HG03439 (cell line): ENCODE measurements around the gene USP6.
"Not testable (repeated sequence)": the region's sequence is repeated elsewhere in the genome, so short reads cannot be mapped to it uniquely, and the experiment has no call there.

Source experiments
- ATAC-seq: cut with Tn5 transposase; IDR thresholded peaks from one replicate; pipeline ENCODE4 v1.9.1; 2021; ENCODE audit warnings: mild to moderate bottlenecking, moderate library complexity; ENCODE audit not compliant: unreplicated experiment

USP6 gene

DNA sequence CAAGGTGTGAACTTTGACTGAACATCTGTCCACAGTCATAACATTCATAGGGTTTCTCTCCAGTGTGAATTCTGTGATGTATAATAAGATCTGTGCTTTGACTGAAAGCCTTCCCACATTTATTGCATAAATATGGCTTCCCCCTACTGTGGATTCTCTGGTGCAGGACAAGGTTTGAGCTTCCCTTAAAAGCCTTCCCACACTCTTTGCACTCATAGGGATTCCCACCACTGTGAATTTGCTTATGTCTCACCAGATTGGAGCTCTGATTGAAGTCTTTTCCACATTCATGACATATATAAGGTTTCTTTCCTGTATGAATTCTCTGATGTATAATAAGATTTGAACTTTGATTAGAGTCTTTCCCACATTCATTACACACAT lies 67.6 kb downstream of the USP6 start:
- ATAC-seq: no peak

GRCh38 chr17:5184288-5184687 lies 68.5 kb downstream of the USP6 start:
- ATAC-seq: no peak

- ATAC-seq: peak; percentile 96
Measured at GRCh38 chr17:5191541-5192417, 75.9 kb downstream of the USP6 start, which contains the start of gene ZNF594. ZNF594 (minus strand) TSS chr17:5191868; CDS start chr17:5184256, 7,612 bp downstream.

GRCh38 chr17:5194346-5194745 lies 78.5 kb downstream of the USP6 start:
- no peak for ATAC-seq

GRCh38 chr17:5198472-5198871 lies 82.6 kb downstream of the USP6 start:
- ATAC-seq: no peak

DNA sequence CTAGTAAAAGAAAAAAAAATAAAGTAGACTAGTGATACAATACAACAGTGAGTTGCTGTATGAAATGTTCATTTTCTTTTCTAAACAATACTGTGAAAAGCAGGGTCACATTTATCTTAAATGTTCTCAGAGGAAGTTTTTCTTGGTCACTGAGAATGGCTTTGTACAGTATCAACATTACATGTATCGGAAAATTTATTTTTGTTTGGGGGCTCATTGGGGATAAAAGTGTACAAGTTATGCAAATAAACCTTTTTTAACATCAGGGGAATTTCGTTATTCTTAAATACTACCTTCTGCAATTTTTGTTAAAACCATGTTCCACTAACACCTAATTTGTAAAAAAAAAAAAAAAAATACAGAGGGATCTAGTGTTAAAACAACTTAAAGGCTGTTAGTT lies 84.5 kb downstream of the USP6 start:
- ATAC-seq: no peak

DNA sequence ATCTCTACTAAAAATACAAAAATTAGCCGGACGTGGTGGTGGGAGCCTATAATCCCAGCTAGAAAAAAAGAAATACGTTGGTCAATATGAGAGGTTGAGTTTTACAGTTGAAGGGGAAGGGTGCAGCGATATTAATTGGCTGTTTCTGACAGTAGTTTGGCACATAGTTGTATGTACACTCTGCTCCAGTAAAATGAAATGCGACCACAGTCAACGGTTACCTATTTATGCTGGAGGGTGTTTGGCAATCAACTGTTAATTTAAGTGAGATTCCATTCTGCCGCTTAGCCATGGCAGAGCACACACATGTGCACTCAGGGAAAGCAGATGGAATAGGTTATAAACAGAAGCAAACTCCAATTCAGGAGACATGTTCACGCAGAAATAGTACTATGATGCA lies 85.2 kb downstream of the USP6 start:
- ATAC-seq: no peak

GRCh38 chr17:5203178-5203907 lies 87.5 kb downstream of the USP6 start:
- ATAC-seq: no peak

GRCh38 chr17:5203908-5204294 lies 88.1 kb downstream of the USP6 start:
- ATAC-seq: no peak

- ATAC-seq: no peak
Measured at GRCh38 chr17:5209396-5209795, 93.6 kb downstream of the USP6 start.

GRCh38 chr17:5210091-5210490 lies 94.3 kb downstream of the USP6 start:
- ATAC-seq: no peak

DNA sequence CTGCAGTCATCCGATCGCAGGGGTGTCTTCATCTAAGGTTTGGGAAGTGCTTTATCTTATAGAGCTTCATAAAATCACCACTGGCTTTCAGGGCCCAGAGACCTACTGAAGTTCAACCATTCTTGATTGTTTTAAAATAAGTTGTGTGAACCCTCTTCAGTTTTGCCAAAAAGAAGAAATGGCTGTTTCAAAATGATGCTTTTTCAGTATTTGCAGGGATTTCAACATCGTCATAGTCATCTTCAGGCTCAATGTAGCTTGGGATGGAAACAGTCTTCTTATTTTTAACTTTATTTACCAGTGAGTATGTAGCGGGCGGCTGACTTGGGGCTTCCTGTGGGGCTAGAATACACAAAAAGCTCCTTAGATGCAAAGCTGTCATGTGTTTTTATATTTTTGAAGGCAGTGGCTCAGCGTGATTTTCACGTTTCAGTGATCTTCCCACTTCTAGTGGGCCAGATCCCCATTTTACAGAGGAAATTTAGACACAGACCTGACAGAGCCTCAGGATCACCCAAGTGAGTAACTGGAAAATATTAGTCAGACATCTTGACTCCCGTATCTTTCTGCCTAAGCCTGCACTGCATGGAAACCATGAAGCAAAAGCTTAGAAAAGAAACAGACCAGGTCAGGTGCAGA lies 94.9 kb downstream of the USP6 start:
- no peak for ATAC-seq

DNA sequence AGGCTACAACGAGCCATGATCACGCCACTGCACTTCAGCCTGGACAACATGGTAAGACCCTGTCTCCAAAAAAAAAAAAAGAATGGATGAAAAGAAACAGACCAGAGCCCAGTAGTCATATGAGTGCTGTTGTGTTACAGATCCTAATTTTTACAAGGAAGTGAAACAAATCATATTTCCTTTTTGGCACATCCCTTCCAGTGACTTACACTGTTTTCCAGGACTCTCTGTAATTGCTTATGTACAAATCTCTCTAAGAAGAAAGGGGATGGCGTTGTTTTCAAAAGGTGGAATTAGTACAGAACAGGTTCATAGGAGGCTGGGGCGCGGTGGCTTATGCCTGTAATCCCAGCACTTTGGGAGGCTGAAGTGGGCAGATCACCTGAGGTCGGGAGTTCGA lies 95.6 kb downstream of the USP6 start:
- ATAC-seq: no peak

DNA sequence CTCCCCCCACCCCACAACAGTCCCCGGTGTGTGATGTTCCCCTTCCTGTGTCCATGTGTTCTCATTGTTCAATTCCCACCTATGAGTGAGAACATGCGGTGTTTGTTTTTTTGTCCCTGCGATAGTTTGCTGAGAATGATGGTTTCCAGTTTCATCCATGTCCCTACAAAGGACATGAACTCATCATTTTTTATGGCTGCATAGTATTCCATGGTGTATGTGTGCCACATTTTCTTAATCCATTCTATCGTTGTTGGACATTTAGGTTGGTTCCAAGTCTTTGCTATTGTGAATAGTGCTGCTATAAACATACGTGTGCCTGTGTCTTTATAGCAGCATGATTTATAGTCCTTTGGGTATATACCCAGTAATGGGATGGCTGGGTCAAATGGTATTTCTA lies 101.7 kb downstream of the USP6 start:
- ATAC-seq: not testable (repeated sequence)

- ATAC-seq: no peak
Measured at GRCh38 chr17:5219536-5219935, 103.7 kb downstream of the USP6 start.

GRCh38 chr17:5220074-5220473 lies 104.2 kb downstream of the USP6 start:
- ATAC-seq: no peak

DNA sequence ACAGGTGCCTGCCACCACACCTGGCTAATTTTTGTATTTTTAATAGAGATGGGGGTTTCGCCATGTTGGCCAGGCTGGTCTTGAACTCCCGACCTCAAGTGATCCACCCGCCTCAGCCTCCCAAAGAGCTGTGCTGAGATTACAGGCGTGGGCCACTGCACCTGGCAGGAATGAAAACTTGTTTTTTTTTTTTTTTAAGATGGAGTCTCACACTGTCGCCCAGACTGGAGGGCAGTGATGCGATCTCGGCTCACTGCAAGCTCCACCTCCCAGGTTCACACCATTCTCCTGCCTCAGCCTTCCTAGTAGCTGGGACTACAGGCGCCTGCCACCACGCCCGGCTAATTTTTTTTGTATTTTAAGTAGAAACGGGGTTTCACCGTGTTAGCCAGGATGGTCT lies 106.1 kb downstream of the USP6 start:
- ATAC-seq: not testable (repeated sequence)
